IPS-15b (cell line): Measurements from ENCODE around the gene TMEM63A.

Experiments used
- H3K27me3 ChIP-seq: one replicate; pipeline ENCODE4 v1.6.1; 2013; ENCODE audit warnings: low read length; ENCODE audit not compliant: control insufficient read depth, insufficient read depth
- H3K36me3 ChIP-seq: one replicate; pipeline ENCODE4 v1.6.1; 2013; ENCODE audit warnings: low read length; ENCODE audit not compliant: control insufficient read depth, insufficient read depth
- H3K4me1 ChIP-seq: one replicate; pipeline ENCODE4 v1.6.1; 2013; ENCODE audit warnings: mild to moderate bottlenecking, low read length; ENCODE audit not compliant: control insufficient read depth, insufficient read depth
- H3K4me3 ChIP-seq: one replicate; pipeline ENCODE4 v1.5.1; 2013; ENCODE audit warnings: low read depth, low read length
- H3K9ac ChIP-seq: one replicate; pipeline ENCODE4 v1.6.1; 2013; ENCODE audit warnings: low read depth, mild to moderate bottlenecking, low read length
- H3K9me3 ChIP-seq: one replicate; pipeline ENCODE4 v1.6.1; 2013; ENCODE audit warnings: mild to moderate bottlenecking, low read length; ENCODE audit not compliant: control insufficient read depth, insufficient read depth

Gene TMEM63A

GRCh38 chr1:225903623-225904022, 21.4 kb upstream of the TMEM63A start:
- Histone ChIP-seq H3K4me3 (no peak overlapping the region), H3K36me3 (no peaks in the 10 kb centered on the region), H3K27me3 (peaks cover 2% of the 10 kb centered on the region), H3K9ac (no peak overlapping the region), H3K9me3 (no peaks in the 10 kb centered on the region), H3K4me1 (peaks cover 9% of the 10 kb centered on the region)

GRCh38 chr1:225899044-225899925, 17.1 kb upstream of the TMEM63A start:
- H3K9ac ChIP-seq = no peak overlapping the region
- H3K36me3 ChIP-seq = no peaks in the 10 kb centered on the region
- H3K27me3 ChIP-seq = no peaks in the 10 kb centered on the region
- peak overlapping the region; percentile 30 for H3K4me3 ChIP-seq
- peaks cover 20% of the 10 kb centered on the region for H3K4me1 ChIP-seq
- H3K9me3 ChIP-seq = no peaks in the 10 kb centered on the region

DNA sequence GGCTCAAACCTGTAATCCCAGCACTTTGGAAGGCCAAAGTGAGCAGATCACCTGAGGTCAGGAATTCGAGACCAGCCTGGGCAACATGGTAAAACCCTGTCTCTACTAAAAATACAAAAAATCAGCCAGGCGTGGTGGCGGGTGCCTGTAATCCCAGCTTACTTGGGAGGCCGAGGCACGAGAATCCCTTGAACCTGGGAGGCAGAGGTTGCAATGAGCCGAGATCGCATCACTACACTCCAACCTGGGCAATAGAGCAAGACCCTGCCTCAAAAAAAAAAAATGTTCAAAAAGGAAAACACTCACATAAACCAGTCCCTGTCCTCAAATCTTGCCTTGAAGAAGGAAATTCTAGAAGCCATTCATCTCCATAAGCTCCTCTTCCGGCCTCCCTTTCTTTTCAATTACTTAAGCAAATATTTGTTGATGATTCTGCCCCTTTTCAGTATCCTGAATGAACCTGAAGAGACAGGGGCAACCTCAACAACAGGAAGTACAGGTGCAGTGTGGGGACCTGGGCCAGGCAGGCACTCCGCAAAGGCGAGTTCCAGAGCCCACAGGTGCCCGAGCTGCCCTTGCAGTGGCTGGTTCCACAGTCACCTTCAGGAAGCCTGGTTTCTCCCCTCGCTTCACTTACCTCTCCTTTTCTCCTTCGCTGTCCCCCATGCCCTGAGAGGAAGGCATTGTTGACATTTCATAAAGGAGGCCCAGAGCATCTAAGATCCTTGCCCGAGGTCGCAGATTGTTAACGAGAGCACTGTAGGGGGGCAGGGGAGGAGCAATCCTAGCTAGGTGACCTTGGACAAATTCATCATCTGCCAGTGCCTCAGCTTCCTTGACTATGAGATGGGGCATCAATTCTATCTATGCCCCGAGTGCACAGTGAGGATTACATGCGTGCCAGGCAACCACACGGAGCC, 15.7 kb upstream of the TMEM63A start:
- Histone ChIP-seq H3K4me1 (peaks cover 20% of the 10 kb centered on the region), H3K4me3 (no peak overlapping the region), H3K36me3 (no peaks in the 10 kb centered on the region), H3K9ac (no peak overlapping the region), H3K9me3 (no peaks in the 10 kb centered on the region), H3K27me3 (no peaks in the 10 kb centered on the region)

DNA sequence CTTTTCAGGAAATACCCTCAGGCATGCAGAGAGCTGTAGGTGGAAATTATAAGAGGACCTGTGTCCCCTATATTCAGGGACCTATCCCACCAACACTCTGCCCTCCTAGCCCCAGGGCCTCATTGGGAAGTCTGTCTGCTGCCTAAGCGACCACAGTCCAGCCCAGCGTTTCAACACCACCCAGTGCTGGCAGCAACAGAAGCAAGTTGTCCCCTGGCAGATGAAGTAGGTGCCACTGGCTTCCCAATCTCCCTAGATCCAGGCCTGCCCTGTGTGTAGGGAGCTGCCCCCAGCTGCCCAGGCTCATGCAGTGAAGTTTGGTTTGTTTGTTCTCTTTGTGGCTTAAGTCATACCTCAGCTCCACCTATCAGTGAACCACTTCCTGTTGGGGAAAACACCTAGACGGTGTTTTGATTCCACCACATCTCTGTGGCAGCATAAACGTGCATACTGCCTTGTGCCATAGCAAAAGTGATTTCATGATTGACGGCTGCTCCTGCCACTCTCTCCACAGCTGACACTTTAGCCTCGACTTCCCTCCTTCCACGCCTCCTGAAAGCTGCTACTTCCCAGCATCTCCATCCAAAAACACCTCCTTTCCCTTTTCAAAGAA, 14.9 kb upstream of the TMEM63A start:
- H3K4me3 ChIP-seq = no peak overlapping the region
- H3K9ac ChIP-seq = no peak overlapping the region
- H3K27me3 ChIP-seq = no peaks in the 10 kb centered on the region
- no peaks in the 10 kb centered on the region for H3K36me3 ChIP-seq
- no peaks in the 10 kb centered on the region for H3K9me3 ChIP-seq
- peaks cover 20% of the 10 kb centered on the region for H3K4me1 ChIP-seq

DNA sequence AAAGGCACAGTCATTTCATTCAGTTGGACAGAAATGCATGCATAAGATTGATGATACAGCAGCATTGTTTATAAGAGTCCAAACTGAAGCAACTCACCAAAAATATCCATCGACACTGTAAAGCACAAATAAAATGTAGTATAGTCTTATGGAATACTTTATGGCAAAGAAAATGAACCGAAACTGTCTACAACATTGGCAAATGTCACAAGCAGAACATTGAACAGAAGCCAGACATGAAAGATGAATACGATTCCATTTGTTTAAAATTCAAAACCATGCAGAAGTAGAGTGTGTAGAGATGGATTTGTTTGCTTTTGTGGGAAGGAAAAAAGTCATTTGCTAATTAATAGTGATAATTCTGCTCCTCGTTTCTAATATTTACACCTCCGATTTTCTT, 14.3 kb upstream of the TMEM63A start:
- H3K9ac ChIP-seq = no peak overlapping the region

DNA sequence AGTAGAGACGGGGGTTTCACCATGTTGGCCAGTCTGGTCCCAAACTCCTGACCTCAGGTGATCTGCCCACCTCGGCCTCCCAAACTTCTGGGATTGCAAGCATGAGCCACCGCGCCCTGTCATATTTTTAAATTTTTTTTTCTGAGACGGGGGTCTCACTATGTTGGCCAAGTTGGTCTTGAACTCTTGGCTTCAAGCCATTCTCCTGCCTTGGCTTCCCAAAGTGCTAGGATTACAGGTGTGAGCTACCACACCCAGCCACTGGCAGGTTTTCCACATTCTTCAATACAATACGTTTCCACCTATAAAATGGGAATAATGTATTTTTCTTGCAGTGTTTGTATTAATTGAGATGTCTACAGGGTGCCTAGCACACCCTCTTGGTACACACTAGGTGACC, 10.1 kb upstream of the TMEM63A start:
- Histone ChIP-seq H3K9ac (no peak overlapping the region), H3K4me3 (no peak overlapping the region), H3K36me3 (no peaks in the 10 kb centered on the region), H3K9me3 (no peaks in the 10 kb centered on the region), H3K27me3 (no peaks in the 10 kb centered on the region), H3K4me1 (peaks cover 22% of the 10 kb centered on the region)

More for the DNA sequence above, 14.3 kb upstream of the TMEM63A start:
- H3K27me3 ChIP-seq = no peaks in the 10 kb centered on the region
- no peak overlapping the region for H3K4me3 ChIP-seq
- H3K4me1 ChIP-seq = peaks cover 20% of the 10 kb centered on the region
- no peaks in the 10 kb centered on the region for H3K36me3 ChIP-seq
- no peaks in the 10 kb centered on the region for H3K9me3 ChIP-seq

GRCh38 chr1:225891229-225891972, 9.2 kb upstream of the TMEM63A start:
- Histone ChIP-seq H3K27me3 (no peaks in the 10 kb centered on the region), H3K9me3 (no peaks in the 10 kb centered on the region), H3K4me3 (no peak overlapping the region), H3K4me1 (peaks cover 20% of the 10 kb centered on the region), H3K9ac (no peak overlapping the region), H3K36me3 (no peaks in the 10 kb centered on the region)

DNA sequence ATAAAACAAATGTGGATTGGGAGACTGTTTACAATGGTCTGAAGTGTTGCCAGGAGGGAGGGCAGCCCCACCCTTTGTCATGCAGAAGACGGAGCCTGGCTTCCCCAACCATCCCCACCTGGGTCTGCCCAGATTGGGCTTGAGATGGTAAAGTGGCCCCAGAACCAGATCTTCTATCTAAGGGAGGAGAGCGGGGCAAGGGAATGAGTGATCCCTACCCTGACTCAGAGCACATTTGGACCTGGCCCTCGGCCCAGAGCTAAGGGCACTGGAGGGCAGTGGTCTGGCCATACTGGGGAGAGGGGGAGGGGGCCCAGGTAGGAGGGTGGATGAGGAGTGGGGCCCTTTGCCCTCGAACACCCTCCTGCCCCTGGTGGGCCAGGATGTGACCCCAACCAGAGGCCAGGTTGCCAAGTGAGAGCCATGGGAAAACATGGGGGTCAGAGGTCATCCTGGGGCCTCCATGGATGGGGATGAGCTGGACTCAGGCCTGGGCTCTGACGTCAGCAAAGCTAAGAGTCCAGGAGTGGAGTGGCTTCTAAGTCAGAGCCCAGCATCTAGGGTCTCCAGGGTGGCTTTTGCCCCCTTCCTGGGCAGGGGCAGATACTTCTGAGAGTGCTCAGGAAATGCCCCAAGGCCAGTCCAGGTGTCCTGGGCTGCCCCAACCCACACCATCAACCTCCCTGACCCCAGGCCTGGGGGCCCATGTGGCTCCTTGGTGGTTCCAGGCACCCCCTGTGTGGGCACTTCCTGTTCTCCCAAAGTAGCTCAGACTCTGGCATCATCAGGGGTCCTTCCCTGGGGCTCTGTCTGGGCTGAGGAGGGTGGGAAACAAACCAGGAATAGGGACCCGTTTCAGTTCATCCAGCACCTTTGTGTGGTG, 8.4 kb upstream of the TMEM63A start:
- Histone ChIP-seq H3K9ac (peak overlapping the region; percentile 12), H3K27me3 (no peaks in the 10 kb centered on the region), H3K36me3 (no peaks in the 10 kb centered on the region), H3K4me1 (peaks cover 20% of the 10 kb centered on the region), H3K4me3 (no peak overlapping the region), H3K9me3 (no peaks in the 10 kb centered on the region)

DNA sequence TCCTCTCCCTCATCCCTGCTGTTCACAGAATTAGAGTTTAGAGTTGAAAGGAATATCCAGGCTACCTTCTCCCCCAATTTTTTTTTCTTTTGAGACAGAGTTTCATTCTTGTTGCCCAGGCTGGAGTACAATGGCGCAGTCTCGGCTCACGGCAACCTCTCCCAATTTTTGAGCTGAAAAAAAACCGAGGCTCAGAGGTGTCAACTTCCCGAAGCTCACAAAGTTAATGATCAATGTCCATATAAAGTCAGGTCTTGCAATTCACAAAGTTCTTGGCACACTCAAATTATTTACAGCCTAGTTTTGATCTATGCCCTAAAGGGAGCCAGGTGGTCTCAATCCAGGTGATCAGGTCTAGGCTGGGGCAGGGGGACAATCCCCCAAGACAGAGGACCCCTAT, 7.6 kb upstream of the TMEM63A start:
- Histone ChIP-seq H3K4me1 (peaks cover 20% of the 10 kb centered on the region), H3K36me3 (no peaks in the 10 kb centered on the region), H3K27me3 (no peaks in the 10 kb centered on the region), H3K9ac (no peak overlapping the region), H3K9me3 (no peaks in the 10 kb centered on the region), H3K4me3 (no peak overlapping the region)

GRCh38 chr1:225888898-225889601, 6.9 kb upstream of the TMEM63A start, which contains the start of gene LEFTY1:
Gene LEFTY1, minus strand, starts transcription at chr1:225889146. Its CDS starts 80 bp downstream, at chr1:225889066.
- Histone ChIP-seq H3K9ac (peak within 1 kb of the TSS; percentile 60), H3K4me1 (peaks cover 20% of the 10 kb centered on the region), H3K27me3 (no peaks in the 10 kb centered on the region), H3K36me3 (no peaks in the 10 kb centered on the region), H3K9me3 (no peaks in the 10 kb centered on the region), H3K4me3 (peak within 1 kb of the TSS; percentile 23)
